HG03045 (cell line): ENCODE data around the gene DTL.
A peak's percentile ranks its signal among the peaks of the same experiment; 100 is the strongest.

Experiments
- ATAC-seq: cut with Tn5 transposase; IDR thresholded peaks from one replicate; pipeline ENCODE4 v1.9.1; 2021; ENCODE audit warnings: mild to moderate bottlenecking, moderate library complexity; ENCODE audit not compliant: unreplicated experiment

The DTL gene

DNA sequence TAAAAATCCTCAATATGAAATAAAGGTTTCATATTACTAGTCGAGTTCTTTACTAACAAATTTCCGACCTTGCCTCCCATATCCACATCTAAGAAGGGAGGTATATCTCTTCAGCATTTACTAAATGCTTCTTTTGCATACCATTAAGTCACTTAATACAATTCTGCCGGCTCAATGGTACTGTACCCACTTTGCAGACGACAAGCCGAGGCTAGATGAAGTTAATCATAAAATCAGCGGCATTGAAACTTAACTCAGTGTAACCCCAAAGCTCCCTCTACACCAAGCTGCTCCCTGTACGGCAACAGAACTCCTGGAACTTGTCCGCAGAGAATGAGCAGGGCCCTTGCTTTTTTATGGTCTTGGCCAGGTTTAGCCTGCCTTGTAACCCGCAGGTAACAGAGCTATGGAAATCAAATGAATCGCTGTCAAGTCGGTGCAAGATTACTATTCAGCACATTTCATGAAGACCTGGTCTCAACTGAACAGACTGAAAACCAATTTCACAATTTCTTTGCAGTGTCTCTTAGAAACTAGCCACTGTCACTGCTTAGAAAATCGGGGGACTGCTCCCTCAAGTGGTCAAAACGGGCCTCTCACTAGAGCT lies 929 bp upstream of the DTL start:
- ATAC-seq, result peak; percentile 8

DNA sequence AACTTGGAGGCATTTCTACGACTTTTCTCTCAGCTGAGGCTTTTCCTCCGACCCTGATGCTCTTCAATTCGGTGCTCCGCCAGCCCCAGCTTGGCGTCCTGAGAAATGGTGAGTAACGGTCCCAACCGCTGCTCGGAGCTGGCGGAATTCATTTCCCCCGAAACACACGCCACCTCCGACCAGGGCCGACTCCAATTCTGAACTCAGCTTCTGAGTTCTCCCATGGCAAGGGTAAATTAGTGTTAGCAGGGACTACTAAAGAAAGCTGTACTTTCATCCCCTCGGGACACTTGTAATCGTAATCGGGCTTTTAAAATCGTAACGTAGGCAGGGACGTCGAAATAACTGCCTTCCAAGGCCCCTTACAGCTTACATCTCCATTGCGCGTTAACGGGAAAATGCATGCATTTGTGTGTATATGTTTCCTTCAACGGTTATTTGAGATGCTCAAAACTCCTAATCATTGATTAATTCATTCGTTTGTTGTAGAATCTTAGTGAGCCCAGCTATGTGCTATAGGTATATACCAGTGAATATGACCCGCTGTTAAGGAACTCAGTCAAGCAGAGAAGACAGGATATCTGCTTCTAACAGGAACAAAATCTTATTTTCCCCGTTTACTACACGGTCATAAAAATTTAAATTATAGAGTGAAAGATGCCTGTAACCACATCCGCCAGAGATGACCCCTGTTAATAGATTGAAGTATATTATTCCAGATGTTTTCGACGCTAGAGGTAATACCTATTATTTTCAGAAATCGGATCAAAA lies 472 bp downstream of the DTL start:
- peak; percentile 15 for ATAC-seq

DNA sequence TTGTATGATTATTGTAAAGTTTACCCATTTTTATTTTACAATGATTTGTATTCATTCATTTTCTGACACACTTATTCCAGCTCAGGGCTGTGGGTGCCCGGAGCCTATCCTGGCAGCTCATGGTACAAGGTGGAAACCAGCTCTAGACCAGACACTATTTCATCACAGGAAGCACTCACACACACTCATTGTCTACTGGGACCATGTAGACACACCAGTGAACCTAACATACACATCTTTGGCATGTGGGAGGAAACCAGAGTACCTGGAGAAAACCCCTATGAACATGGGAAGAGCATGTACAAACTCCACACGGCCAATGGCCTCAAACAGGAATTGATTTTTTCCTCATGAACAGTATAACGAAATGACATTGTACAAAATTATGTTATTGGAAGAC lies 2.4 kb downstream of the DTL start:
- ATAC-seq, result no peak

- no peak for ATAC-seq
These were observed 4.1 kb downstream of the DTL start for GRCh38 chr1:212039622-212040021.

DNA sequence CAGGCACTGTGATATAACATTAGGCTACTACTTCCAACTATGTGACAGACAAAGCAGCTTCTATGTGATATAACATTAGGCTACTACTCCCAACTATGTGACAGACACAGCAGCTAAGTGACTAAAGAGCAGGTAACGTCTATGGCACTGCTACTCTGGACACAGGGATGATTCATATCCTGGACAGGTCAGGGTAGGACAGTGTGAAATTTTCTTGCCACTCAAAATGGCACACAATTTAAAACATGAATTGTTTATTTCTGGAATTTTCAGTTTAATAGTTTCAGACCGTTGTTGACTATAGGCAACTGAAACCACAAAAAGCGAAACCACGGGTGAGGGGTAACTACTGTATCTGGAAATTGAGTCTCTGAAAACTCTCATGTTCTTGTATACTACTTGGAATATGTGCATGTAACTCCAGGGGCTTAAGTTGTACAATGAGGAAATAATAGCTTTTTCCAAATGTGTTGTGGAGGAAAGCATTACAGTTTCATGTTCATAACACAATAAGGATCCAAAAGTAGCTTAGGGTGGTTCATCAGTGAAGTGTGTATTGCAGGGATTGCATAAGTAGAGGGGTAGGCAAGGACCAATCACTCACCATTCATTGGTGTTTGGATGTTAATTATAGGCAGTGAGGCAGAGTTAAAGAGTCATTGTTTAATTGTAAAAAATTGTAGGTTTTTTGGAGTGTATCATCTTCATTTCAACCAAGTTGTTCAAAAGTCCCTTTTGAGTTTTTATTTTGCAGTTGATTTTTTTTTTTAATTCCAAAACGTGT lies 5.3 kb downstream of the DTL start:
- ATAC-seq, result no peak

- no peak for ATAC-seq
These were observed 6.9 kb downstream of the DTL start for GRCh38 chr1:212042436-212042835.

DNA sequence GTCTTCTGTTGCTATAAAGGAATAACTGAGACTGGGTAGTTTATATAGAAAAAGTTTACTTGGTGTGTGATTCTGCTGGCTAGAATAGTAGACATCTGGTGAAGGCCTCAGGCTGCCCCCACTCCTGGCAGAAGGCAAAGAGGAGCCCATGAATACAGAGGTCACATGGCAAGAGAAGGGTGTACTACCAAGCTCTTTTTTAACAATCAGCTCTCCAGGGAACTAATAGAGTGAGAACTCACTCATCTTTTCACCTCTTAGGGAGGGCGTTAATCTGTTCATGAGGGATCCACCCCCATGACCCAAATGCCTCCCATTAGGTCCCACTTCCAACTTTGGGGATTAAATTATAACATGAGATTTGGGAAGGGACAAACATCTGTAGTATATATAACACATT lies 9.3 kb downstream of the DTL start:
- no peak for ATAC-seq

- ATAC-seq, result no peak
These were observed 10.4 kb downstream of the DTL start for GRCh38 chr1:212045981-212046380.

DNA sequence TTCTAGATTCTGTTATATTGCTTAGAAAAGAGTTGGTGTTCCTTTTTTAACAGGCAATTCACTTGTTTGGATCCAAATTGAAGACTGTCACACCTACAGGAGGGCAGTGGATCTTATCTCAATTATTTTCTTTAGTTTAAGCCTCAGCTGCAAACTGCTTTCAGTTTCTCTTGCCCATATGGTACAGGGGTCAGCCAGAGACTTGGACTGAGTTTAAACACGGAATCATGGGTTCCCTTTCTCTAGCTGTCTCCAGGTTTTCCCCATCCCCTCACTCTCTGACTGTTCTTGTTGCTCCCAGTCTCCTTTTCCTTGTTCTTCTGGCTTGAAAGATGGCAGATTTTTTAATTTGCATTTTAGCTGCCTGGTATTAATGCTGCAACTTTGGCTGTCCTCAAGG lies 18.4 kb downstream of the DTL start:
- ATAC-seq, result no peak

- no peak for ATAC-seq
These were observed 19.8 kb downstream of the DTL start for GRCh38 chr1:212055333-212055732.

GRCh38 chr1:212060632-212061472 lies 25.3 kb downstream of the DTL start:
- ATAC-seq, result no peak

- ATAC-seq, result no peak
These were observed 27.4 kb downstream of the DTL start for GRCh38 chr1:212062832-212063438.

DNA sequence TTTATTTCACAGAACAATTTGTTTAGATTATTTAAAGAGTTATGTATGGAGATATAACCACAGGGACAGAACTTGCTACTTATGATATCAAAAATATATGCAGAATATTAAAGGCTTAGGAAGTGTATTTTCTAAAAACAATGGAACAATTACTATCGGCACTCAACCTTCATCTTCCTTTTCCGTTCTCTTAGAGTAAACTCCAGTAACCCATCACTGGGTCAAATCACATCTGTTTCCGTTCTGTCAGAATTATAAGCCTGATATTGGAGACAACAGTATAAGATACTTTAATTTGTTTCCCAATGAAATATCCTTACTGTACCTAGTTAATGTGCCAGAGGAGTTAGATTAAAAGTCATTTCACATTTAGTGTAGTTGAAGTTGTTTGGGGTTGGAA lies 32.2 kb downstream of the DTL start:
- ATAC-seq, result no peak

GRCh38 chr1:212070720-212071302 lies 35.3 kb downstream of the DTL start:
- no peak for ATAC-seq

DNA sequence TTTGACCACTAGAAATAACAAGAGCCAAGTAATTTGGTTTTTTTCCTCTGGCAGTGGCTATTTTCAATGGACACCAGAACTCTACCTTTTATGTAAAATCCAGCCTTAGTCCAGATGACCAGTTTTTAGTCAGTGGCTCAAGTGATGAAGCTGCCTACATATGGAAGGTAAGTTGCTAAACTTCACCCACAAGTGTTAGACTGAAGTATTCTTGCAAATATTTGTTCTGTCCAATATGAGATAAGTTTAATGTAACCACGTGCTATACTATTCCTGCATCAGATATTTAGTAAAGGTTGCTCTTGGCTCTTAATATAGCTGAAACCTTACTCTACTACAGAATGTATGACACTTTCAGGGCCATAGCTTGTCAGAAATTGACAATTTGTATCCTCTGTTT lies 36.5 kb downstream of the DTL start:
- ATAC-seq, result no peak

GRCh38 chr1:212073490-212073889 lies 37.9 kb downstream of the DTL start:
- ATAC-seq, result no peak

- no peak for ATAC-seq
These were observed 38.8 kb downstream of the DTL start for GRCh38 chr1:212074313-212074712.

DNA sequence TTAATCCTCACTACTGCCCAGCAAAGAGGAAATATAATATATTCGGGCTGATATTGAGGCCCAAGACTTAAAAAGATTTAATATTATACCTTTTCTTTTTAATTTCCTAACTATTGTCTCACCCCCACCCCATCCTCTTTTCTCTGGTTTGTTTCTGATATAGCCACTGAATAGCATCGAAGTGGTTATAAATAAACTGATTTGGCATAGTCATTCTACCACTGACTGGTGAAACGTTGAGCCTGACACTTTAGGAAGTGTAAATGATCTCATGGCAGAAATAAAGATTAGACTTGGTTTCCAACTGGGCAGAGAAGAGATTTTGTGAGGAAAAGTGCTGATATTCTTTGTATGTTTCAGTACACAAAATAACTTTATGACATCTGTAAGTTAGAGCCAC lies 39.3 kb downstream of the DTL start:
- no peak for ATAC-seq

GRCh38 chr1:212077028-212077427 lies 41.5 kb downstream of the DTL start:
- ATAC-seq, result no peak

DNA sequence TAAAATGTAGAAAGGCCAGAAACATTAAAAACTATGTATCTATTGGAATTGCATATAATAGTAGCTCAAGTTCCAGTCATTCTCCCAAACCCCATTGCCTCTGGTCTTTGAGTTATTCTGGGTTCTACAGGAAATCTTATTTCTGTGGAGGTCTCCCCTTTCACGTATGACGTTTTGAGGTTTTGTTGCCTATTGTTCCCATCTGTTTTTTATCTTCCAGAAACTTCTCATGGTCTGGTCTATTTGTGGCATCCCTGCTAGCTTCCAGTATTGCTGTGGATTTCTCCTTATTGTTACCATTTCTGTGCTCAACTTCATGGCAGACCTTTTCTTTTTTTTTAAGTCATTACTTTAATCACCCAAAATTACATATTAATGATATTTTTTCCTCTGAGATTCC lies 43.3 kb downstream of the DTL start:
- no peak for ATAC-seq
